Ishikawa (cell line): ENCODE results near the gene NTM.

Experiments used
- CEBPB ChIP-seq: IDR thresholded peaks from 2 replicates; pipeline ENCODE4 v1.6.1; 2012
- EGR1 ChIP-seq: IDR thresholded peaks from 2 replicates; pipeline ENCODE4 v1.6.1; 2012
- EP300 ChIP-seq: IDR thresholded peaks from 2 replicates; pipeline ENCODE4 v1.6.1; 2012; ENCODE audit warnings: borderline replicate concordance
- MAX ChIP-seq: IDR thresholded peaks from 2 replicates; pipeline ENCODE4 v1.6.1; 2012
- RAD21 ChIP-seq: IDR thresholded peaks from 2 replicates; pipeline ENCODE4 v1.6.1; 2012; ENCODE audit warnings: low read depth
- YY1 ChIP-seq: IDR thresholded peaks from 2 replicates; pipeline ENCODE4 v1.6.1; 2012; ENCODE audit warnings: low read depth

- TF ChIP-seq EP300 = no peak
- TF ChIP-seq YY1 = no peak
- no peak for TF ChIP-seq MAX
- TF ChIP-seq RAD21 = no peak
- no peak for TF ChIP-seq CEBPB
- TF ChIP-seq EGR1 = no peak
Observed at GRCh38 chr11:132047167-132047566, 676.8 kb downstream of the NTM start.
